NK-92 treated with Interleukin-12 subunit alpha and Interleukin-12 subunit beta, amount 100 ng/mL, for 24 hours (cell line): Measurements from ENCODE around the gene RAD51B.

Source experiments
- DNase-seq: peaks from one replicate; lab custom pipeline; 2025; lab: John Stamatoyannopoulos, UW

The RAD51B gene

GRCh38 chr14:68669603-68670358 is 850.2 kb downstream of the RAD51B start:
- DNase-seq: no peak

- no peak for DNase-seq
Observed at GRCh38 chr14:68670359-68670715, 850.8 kb downstream of the RAD51B start.

DNA sequence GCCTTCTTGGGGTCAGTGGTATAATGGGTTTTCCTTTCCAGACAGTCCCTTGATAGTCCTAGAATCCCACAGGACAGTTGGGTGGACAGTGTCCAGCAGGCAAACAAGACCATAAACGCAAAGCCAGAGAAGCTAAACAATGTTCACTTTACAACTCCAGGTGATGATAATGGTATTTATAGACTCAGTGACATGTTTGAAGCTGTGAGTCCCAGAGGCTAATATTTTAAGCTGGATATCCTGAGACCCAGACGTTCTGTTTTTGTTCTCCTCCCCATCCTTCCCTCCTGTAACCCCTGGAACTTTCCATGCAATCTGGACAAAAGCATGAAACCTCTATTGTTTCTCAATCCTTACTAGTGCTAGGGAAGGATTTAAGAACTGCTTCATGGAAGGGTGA is 852.3 kb downstream of the RAD51B start:
- no peak for DNase-seq

- no peak for DNase-seq
Observed at GRCh38 chr14:68672609-68673285, 853.2 kb downstream of the RAD51B start.

DNA sequence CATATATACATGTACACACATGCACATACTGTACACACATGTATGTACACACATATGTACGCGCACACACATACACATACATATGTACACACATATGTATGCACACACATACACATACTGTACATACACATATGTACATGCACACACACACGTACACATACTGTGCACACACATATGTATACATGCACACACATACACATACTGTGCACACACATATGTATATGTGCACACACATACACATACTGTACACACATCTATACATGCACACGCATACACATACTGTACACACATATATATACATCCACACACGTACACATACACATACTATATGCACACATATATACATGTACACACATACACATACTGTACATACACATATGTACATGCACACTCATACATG is 853.9 kb downstream of the RAD51B start:
- DNase-seq: no peak

DNA sequence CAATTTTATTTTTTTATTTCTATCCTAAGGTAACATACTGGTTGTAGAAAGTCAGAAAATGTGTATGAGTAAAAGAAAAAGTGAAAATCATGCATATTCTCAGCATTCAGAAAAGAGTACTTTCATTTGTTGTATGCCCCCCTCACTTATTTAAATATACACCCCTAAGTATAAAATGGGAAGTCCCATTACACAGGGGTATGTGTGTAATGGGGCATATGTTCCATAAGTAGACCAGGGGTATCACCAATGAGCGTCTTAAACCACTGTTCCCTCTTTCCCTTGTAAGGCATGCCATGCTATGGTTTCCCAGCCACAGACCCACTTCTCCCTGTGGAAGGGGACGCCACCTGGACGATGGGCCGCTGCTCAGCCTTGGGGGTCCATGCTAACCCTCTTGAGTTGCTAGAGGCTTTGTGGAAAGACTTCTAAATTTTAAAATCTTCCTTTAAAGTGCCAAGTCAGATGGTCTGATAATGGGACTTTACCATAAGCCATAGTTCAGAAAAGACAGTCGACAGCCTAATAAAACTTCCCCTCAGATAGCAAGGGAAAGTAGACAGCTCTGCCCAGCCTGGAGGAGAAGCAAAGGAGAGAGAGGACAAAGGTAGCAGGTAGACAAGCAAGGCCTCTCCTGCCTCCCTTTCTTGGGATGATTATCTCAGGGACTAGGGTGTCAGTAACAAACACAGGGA is 855.1 kb downstream of the RAD51B start:
- no peak for DNase-seq

DNA sequence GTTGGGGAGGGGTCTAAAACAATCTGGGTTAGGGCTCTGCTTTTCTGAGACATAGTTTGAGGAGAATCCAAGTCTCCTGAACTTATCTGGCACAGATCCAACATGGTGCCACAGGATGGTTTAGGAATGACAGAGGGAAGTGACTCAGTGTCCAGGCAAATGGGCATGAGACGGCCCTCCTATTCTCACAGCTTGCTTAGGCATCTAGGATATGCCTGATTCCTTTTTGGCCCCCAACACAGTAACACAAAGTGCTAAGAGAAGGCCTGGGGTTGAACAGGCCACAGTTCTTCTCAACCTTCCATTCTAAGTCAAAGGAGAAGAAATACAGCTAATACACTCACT is 855.6 kb downstream of the RAD51B start:
- no peak for DNase-seq

DNA sequence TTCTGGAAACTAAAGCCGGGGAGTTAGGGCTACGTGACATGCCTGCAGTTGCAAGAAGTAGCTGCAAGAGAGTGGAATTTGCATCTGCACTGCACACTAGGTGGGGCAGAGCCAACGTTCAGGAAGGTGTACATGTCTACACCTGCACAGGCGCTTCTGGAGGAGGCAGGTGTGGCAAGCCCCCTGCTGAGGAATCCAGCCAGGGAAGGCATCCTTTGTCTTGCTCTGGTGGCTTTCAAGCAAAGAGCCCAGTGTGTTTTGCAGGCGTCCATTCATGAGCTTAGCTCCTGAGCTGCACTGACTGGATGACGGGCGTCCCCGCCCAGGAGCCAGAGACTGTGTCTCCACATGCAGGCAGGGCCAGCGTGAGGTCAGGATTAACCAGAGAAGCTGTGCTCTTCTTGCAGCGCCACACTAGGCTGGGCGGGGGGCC is 856.9 kb downstream of the RAD51B start:
- no peak for DNase-seq

DNA sequence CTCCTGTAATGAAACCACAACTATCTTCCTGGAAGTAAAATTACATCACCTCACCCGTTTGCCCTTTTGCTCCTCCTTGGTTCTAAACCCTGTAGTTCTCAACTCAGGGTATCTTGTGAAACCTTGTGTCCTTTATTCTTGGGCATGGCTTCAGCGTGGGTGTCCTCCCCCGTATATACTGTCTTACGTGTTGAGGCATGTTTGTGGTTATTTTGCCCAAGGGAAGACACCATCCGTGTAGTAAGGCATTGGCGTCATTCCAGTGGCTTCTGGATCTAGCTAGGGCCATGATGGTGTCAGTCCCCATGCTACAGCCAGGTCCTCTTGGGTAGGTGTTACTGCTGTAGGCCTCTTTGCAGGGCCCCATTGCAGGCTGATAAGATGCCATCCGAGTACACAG is 857.9 kb downstream of the RAD51B start:
- no peak for DNase-seq

DNA sequence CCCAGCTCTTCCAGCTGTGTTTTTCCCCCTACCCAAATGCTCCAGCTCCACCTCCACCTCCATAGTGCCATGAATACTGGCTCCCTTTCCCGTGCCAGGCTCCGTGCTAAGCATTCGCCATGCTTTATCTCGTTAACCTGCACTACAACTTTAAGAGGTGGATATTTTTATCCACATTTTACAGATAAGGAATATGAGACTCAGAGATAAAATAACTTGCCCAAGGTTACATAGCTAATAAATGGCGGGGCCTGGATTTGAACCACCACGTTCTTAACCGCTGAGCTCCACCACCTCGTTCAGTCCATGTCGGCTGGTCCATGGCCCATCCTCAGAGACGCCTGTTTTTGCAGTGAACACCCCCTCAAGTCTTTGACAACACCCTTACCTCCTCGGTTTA is 858.3 kb downstream of the RAD51B start:
- no peak for DNase-seq

DNA sequence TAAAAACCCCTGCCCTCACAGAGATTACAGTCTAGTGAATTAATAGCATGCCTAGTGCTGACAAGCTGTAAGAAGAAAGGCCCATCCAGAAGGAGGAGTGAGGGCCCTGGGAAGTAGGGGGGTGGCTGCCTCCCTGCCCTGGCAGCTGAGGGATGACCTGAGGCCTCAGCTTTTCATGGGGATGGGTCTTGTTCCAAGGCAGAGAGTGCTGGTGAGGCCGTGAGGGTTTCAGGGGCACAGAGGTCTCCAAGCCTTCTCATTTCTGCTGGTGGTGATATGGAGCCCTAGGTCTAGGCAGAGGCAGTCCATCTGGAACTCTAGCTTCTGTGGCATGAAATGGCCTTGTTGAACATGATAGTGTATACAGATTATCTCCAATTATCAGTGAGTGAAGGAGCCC is 858.9 kb downstream of the RAD51B start:
- DNase-seq: no peak

DNA sequence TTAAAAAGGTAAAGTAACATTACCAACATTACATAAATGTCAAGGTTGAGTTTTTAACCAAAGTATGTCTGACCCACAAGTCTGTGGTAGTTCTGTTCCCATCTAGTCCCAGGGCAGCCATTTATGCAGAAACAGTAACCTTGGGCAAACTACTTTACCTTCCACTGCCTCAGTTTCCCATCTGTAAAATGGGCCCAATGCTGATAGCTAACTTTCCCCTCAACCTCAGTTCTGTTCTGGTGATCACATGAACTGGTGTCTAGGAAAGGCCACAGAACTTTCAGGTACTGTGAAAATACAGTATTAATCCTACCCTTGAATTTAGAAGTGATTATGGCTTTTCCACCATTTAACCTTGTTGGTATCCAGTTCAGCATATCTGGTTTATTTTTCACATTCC is 859.7 kb downstream of the RAD51B start:
- no peak for DNase-seq

- no peak for DNase-seq
Observed at GRCh38 chr14:68679746-68680467, 860.3 kb downstream of the RAD51B start.

GRCh38 chr14:68680541-68681051 is 861.0 kb downstream of the RAD51B start:
- no peak for DNase-seq

DNA sequence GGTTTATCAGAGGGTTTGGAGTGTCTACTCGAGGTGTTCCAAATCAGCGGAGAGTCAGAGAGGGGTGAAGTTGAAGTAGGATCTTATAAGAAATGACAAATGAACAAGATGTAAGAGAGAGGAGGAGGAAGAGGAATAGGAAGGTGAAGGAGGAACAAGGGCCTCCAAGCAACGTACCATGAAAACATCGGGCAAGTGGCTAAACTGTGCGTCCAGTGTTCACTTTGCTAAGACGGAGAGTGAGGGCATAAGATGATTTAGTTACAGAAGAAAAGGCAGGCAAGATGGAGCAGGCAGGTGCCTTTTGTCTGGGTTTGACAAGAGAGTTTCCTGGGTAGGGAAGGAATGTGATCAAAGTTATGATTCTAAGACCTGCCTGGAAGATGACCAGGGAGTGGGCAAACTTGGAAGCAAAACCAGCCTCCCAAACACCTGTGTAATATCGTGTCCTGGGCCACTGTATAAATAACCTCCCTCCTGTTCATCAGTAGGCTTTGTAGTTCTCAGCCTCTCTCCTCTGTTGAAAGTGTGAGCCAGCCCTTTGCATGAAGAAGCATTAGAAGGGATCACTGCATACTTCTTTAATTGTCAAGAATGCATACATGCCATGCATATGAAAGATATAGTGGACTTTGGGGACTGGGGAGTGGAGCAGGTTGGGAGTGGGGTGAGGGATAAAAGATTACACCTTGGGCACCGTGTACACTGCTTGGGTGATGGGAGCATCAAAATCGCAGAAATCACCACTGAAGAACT is 861.9 kb downstream of the RAD51B start:
- DNase-seq: no peak

DNA sequence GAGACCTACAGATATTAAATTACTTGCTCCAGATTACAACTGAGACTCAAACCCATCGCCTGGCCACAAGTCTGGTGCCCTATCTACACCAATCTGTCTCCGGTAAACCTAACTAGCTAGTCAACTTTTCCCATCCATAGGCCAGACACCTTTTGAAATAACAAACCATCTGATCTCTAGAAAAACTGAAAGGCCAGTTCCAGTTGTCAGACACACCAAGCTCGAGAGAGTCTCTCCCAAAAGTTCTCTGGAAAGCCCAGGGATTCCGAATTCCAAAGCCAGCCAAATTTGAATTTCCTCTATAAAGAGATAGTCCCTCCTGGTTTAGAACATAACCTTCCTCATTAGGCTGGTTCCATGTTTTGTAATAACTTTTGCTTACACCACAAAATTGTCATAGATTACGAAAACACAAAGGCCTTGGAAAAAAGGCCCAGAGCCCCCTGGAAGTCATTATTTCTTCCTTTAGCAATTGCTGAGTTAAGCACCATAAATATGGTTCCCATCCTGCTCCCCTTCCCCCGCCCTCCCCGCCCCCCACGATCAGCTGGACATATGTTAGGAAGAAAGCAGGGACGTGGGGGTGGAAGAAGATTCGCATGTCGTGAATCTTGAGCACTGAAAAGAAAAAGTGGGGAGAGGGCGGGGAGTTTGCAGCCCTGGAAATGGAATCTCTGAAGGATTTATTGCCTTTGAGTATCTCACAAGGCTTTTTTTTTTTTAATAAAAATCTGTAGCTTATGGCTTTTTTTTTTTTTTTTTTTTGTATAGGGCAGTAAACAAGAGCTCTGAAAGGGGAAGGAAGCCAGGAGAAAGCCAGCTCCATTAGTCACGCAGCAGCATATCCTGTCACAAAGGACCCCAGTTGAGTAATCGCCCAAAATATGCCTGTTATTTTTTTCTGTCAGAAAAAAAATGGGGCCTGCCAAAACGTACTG is 862.9 kb downstream of the RAD51B start:
- peak; percentile 33 for DNase-seq

- no peak for DNase-seq
Observed at GRCh38 chr14:68683326-68683725, 863.7 kb downstream of the RAD51B start.

DNA sequence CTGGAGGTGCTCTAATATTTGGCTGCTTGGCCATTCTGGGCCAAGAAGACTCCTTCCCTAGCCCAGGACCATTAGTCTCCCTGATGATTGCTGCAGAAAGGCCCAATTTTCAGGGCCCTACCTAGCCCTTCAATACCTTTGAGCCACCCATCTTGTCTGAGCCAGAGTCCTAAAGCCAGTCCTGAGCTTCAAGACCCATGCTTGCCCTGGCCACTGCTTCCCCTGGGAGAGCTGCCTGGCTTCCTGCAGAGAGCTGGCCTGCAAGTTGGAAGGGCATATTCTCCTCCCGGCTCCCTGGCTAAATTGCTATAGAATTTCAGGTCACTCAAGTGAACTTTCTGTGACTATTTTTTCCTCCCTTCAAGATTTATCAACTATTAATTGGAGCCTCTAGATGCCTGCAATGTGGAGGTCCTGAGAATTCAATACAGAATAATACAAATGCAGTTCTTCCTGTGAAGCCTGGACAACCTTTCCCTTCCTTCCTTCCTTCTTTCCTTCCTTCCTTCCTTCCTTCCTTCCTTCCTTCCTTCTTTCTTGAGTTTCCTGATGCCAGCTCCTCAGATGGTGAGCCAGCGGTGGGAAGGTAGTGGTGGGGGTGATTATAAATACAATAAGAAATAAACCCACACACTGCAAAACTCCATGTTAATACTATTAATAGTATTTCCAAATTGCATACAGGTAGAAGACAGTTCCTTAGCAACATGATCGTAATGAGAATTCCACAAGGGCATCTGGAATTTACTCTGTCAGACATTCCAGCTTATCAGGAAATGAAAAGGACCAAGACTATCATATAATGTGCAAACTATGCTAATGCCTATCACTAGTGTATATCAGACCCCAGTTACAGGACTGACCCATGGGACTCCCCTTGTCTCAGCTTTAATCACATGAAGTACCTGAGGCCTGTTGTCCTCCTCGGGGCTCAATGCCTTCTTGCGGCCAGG is 865.2 kb downstream of the RAD51B start:
- DNase-seq: no peak
